DMS114 treated with DMSO at 0.1 percent for 48 hours (cell line): ENCODE results near the gene KRTAP10-11.

Experiments
- DNase-seq: peaks from one replicate; lab custom pipeline; 2025; ENCODE audit not compliant: unreplicated experiment; lab: John Stamatoyannopoulos, UW

KRTAP10-11 gene

GRCh38 chr21:44692798-44693512, 46.7 kb downstream of the KRTAP10-11 start:
- no peak for DNase-seq

GRCh38 chr21:44694776-44695175, 48.6 kb downstream of the KRTAP10-11 start:
- DNase-seq: no peak

GRCh38 chr21:44695184-44695583, 49.0 kb downstream of the KRTAP10-11 start:
- no peak for DNase-seq

- no peak for DNase-seq
Observed at GRCh38 chr21:44695641-44696040, 49.4 kb downstream of the KRTAP10-11 start.

GRCh38 chr21:44696572-44696971, 50.4 kb downstream of the KRTAP10-11 start:
- DNase-seq: no peak
